SK-N-SH (cell line): ENCODE data around the gene FAM107B.

Experiments
- CTCF ChIP-seq: fragments of 200-600 bp; sonication (generic); IDR thresholded peaks from 2 replicates; pipeline ENCODE4 v1.6.1; 2017; ENCODE audit warnings: antibody characterized with exemption, mild to moderate bottlenecking, moderate library complexity
- EP300 ChIP-seq, 2 experiments: IDR thresholded peaks; 2 replicates each; pipeline versions ENCODE4 v1.4.0 to v1.6.1; 2012; ENCODE audit warnings: borderline replicate concordance in 1 of 2, low read depth in 1 of 2, low read length in 1 of 2
- FOXM1 ChIP-seq: IDR thresholded peaks from 2 replicates; pipeline ENCODE4 v1.4.0; 2012; ENCODE audit warnings: low read depth, mild to moderate bottlenecking
- NRF1 ChIP-seq: IDR thresholded peaks from 2 replicates; pipeline ENCODE4 v1.6.1; 2012; ENCODE audit warnings: low read depth, mild to moderate bottlenecking, low read length
- PBX3 ChIP-seq: IDR thresholded peaks from 2 replicates; pipeline ENCODE4; 2012
- POLR2AphosphoS5 ChIP-seq: IDR thresholded peaks from 2 replicates; pipeline ENCODE4 v1.6.1; 2012; ENCODE audit warnings: low read depth, low read length
- RAD21 ChIP-seq: IDR thresholded peaks from 2 replicates; pipeline ENCODE4 v1.6.1; 2012; ENCODE audit warnings: mild to moderate bottlenecking, low read length
- RFX5 ChIP-seq: IDR thresholded peaks from 2 replicates; pipeline ENCODE4 v1.6.1; 2012; ENCODE audit warnings: mild to moderate bottlenecking, improper control_type of control experiment, low read length
- RXRA ChIP-seq: IDR thresholded peaks from 2 replicates; pipeline ENCODE4 v1.4.0; 2012; ENCODE audit warnings: low read depth, mild to moderate bottlenecking, borderline replicate concordance
- TAF1 ChIP-seq: IDR thresholded peaks from 2 replicates; pipeline ENCODE4 v1.6.1; 2012; ENCODE audit warnings: low read depth, mild to moderate bottlenecking, low read length, moderate library complexity, borderline replicate concordance
- USF1 ChIP-seq: IDR thresholded peaks from 2 replicates; pipeline ENCODE4 v1.4.0; 2012; ENCODE audit warnings: low read depth, borderline replicate concordance
- USF2 ChIP-seq: fragments of 150-350 bp; IDR thresholded peaks from 2 replicates; pipeline ENCODE4 v1.6.1; 2017; ENCODE audit warnings: antibody characterized with exemption, low read length, low read depth, borderline replicate concordance

- TF ChIP-seq FOXM1 (no peak), CTCF (no peak), POLR2AphosphoS5 (no peak), RFX5 (no peak), NRF1 (no peak), RAD21 (no peak), EP300 (IDR thresholded peaks at IDR 0.05; ENCODE audit: borderline replicate concordance in 1 of 2, low read depth in 1 of 2, low read length in 1 of 2) (no peak), USF2 (no peak), TAF1 (no peak), PBX3 (no peak), USF1 (no peak), RXRA (no peak)
These were observed 153.7 kb downstream of the FAM107B start for GRCh38 chr10:14621037-14621436.
